22Rv1 (cell line): ENCODE data around the gene RAB3C.

Experiments
- ZFX ChIP-seq: fragments of 450-650 bp; IDR thresholded peaks from 2 replicates; pipeline ENCODE4 v1.6.1; 2017; ENCODE audit warnings: antibody characterized with exemption, borderline replicate concordance
- TF ChIP-seq, protein P1 (sequence below): fragments of 450-650 bp; IDR thresholded peaks from 2 replicates; pipeline ENCODE4 v1.5.1; 2017; ENCODE audit warnings: mild to moderate bottlenecking

DNA sequence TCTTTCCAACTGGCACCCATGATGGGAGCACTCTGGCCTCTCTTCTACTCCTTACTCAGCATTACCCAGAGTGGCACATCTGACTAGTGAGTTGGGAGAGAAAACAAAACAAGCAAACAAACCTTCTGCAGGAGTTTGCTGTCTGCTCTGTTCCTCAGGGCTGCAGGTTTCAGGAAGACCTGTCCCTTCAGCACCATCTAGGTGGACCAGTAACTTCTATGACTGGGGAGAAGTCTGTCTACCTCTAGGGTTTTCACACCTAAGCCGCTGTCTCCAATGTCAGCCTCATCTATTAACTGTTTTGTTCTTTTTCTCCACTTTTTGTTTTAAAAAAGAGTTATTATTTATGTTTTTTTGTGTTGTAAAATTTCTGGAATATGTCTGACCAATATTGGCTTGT is 58.7 kb downstream of the RAB3C start:
- TF ChIP-seq, protein P1, sequence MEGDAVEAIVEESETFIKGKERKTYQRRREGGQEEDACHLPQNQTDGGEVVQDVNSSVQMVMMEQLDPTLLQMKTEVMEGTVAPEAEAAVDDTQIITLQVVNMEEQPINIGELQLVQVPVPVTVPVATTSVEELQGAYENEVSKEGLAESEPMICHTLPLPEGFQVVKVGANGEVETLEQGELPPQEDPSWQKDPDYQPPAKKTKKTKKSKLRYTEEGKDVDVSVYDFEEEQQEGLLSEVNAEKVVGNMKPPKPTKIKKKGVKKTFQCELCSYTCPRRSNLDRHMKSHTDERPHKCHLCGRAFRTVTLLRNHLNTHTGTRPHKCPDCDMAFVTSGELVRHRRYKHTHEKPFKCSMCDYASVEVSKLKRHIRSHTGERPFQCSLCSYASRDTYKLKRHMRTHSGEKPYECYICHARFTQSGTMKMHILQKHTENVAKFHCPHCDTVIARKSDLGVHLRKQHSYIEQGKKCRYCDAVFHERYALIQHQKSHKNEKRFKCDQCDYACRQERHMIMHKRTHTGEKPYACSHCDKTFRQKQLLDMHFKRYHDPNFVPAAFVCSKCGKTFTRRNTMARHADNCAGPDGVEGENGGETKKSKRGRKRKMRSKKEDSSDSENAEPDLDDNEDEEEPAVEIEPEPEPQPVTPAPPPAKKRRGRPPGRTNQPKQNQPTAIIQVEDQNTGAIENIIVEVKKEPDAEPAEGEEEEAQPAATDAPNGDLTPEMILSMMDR, result no peak
- no peak for TF ChIP-seq ZFX
